Calu3 (cell line): ENCODE measurements around the gene ARHGEF7. TPM values are rescaled to one million over a fixed set of nuclear protein-coding genes. Genes with fewer than 3 reads are reported as not detected.

Experiments
- BruUV-seq: library from RNA; stranded (reverse); fragments of 400-500 nt; replicated peaks from 2 replicates; lab custom pipeline; 2021; lab: Mats Ljungman, UMichigan
- CTCF ChIA-PET: fragments of 300-600 bp; sonication (Branson Sonifier 250); formaldehyde crosslinking; loops from one replicate; lab custom pipeline; 2022; ENCODE audit warnings: antibody characterized with exemption; lab: Charles Lee
- DNase-seq: peaks from one replicate; pipeline ENCODE4 v3.0.0; 2022
- H3K27ac Mint-ChIP-seq: one replicate; pipeline ENCODE4 v1.8.0; 2022; ENCODE audit warnings: mixed read lengths; ENCODE audit not compliant: unreplicated experiment
- H3K27me3 Mint-ChIP-seq: one replicate; pipeline ENCODE4 v1.8.0; 2022; ENCODE audit warnings: mixed read lengths; ENCODE audit not compliant: unreplicated experiment
- H3K36me3 Mint-ChIP-seq: one replicate; pipeline ENCODE4 v1.8.0; 2022; ENCODE audit warnings: mild to moderate bottlenecking, moderate library complexity, mixed read lengths; ENCODE audit not compliant: insufficient read depth, unreplicated experiment
- H3K4me1 Mint-ChIP-seq: one replicate; pipeline ENCODE4 v1.8.0; 2022; ENCODE audit warnings: mild to moderate bottlenecking, low read depth, mixed read lengths; ENCODE audit not compliant: unreplicated experiment
- H3K4me3 Mint-ChIP-seq: one replicate; pipeline ENCODE4 v1.8.0; 2022; ENCODE audit warnings: mild to moderate bottlenecking, low read depth, moderate library complexity, mixed read lengths; ENCODE audit not compliant: unreplicated experiment
- H3K9me3 Mint-ChIP-seq: one replicate; pipeline ENCODE4 v1.8.0; 2022; ENCODE audit warnings: low read depth, mixed read lengths; ENCODE audit not compliant: unreplicated experiment
- intact Hi-C: fragments of 100-400 bp; cut with micrococcal nuclease; formaldehyde crosslinking; loops from one replicate; pipeline ENCODE4 v1.10.0; 2022; ENCODE audit not compliant: unreplicated experiment
- total RNA-seq: library from RNA; stranded (reverse); gene quantifications from 2 replicates; pipeline ENCODE4 v1.2.3, GENCODE V29; 2022
- TF ChIP-seq, protein P1 (sequence below): fragments of 200-600 bp; IDR thresholded peaks from one replicate; pipeline ENCODE4 v1.8.0; 2022; ENCODE audit warnings: antibody characterized with exemption; ENCODE audit not compliant: unreplicated experiment

The ARHGEF7 gene
- total RNA-seq, 1 experiment from 2014 or later, result 17.7 TPM

DNA sequence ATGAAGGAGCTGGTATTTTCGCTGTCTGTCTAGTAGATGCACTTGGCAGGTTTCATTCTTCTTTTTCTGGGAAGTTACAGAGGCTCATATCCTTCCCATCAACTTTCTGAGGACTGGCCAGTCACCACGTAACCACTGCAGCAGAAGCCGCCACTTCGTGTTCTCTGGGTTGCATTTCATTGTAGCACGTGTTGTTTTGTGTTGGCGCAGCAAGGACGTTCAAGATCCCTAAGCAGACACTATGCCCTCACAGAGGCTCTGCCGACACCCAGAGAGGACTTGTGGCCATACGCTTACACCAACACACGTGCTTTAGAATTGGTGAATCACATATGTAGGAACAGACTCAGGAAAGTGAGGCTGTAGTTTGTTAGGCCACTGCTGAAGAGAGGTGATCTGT, 163.1 kb downstream of the ARHGEF7 start:
- Mint-ChIP-seq H3K9me3 (no peaks in the 10 kb centered on the region), H3K27ac (no peak overlapping the region), H3K27me3 (no peaks in the 10 kb centered on the region), H3K4me1 (no peaks in the 10 kb centered on the region), H3K4me3 (no peak overlapping the region), H3K36me3 (no peaks in the 10 kb centered on the region)
- BruUV-seq, result no TSS peak
- intact Hi-C loops, result no loop called here
- CTCF ChIA-PET, result no interaction called here
- TF ChIP-seq, protein P1, sequence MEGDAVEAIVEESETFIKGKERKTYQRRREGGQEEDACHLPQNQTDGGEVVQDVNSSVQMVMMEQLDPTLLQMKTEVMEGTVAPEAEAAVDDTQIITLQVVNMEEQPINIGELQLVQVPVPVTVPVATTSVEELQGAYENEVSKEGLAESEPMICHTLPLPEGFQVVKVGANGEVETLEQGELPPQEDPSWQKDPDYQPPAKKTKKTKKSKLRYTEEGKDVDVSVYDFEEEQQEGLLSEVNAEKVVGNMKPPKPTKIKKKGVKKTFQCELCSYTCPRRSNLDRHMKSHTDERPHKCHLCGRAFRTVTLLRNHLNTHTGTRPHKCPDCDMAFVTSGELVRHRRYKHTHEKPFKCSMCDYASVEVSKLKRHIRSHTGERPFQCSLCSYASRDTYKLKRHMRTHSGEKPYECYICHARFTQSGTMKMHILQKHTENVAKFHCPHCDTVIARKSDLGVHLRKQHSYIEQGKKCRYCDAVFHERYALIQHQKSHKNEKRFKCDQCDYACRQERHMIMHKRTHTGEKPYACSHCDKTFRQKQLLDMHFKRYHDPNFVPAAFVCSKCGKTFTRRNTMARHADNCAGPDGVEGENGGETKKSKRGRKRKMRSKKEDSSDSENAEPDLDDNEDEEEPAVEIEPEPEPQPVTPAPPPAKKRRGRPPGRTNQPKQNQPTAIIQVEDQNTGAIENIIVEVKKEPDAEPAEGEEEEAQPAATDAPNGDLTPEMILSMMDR, result no peak
- no peak for DNase-seq

DNA sequence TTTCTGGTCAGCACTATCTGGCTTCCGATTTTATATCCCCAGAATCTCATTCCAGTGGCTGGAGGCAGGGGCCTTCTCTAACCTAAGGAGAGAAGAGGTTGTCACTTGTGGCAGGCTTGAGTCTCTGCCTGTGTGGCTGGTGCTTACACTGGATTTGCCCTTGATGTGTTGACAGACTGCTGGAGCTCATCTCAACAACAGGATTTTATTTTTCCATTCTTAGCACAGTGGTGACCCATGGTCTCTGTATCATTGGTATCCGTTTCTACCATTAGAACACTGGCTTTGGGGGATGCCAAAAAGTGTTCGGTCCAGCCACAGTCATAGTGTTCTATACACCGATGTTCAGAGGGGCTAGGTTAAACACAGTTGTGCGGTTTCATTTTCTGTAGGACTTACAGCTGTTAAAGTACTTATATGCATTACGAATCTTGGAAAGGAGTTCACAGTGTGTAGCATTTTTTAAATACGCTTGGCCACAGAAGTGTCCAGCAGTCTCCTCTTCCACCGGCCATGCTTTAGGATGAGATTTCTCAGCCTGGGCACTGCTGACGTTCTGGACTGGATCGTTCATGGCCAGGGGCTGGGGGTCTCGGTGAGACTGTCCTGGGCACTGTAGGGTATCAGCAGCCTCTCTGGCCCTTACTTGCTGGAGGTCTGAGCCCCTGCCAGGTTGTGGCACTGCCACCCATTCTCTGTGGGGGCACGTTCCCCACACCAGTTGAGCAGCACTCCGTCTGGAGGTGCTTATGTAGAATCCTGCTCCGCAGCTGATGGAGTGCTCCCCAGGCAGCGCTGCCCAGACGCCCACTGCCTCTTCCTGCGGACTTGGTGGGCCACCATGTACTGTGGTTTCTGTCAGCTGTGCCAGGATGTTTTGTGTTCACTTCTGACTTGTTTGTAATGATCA, 163.9 kb downstream of the ARHGEF7 start:
- CTCF ChIA-PET, result no interaction called here
- TF ChIP-seq, protein P1, result no peak

DNA sequence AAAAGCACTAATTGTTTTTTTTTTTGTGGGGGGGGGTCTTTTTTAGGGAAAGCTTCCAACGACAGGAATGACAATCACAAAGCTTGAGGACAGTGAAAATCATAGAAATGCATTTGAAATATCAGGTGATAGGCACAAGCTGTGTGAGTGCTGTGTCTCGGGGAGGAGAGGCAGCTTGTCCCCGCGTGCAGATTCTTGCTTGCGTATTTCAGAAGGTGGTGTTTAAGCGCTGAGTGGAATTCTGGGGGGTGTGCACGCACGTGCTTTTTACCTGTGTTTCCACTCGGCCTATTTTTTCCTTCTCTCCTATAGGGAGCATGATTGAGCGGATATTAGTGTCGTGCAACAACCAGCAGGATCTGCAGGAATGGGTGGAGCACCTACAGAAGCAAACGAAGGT, 165.1 kb downstream of the ARHGEF7 start:
- BruUV-seq, result no TSS peak
- H3K27me3 Mint-ChIP-seq, result no peaks in the 10 kb centered on the region
- CTCF ChIA-PET, result no interaction called here
- H3K36me3 Mint-ChIP-seq, result no peaks in the 10 kb centered on the region
- DNase-seq, result no peak
- no peaks in the 10 kb centered on the region for H3K4me1 Mint-ChIP-seq
- no peaks in the 10 kb centered on the region for H3K9me3 Mint-ChIP-seq
- TF ChIP-seq, protein P1, result no peak
- no peak overlapping the region for H3K4me3 Mint-ChIP-seq
- intact Hi-C loops, result no loop called here
- no peak overlapping the region for H3K27ac Mint-ChIP-seq

More for the DNA sequence above, 163.9 kb downstream of the ARHGEF7 start:
- H3K36me3 Mint-ChIP-seq, result no peaks in the 10 kb centered on the region
- no peak for DNase-seq
- H3K4me1 Mint-ChIP-seq, result no peaks in the 10 kb centered on the region
- H3K27me3 Mint-ChIP-seq, result no peaks in the 10 kb centered on the region
- intact Hi-C loops, result no loop called here
- BruUV-seq, result no TSS peak
- no peak overlapping the region for H3K4me3 Mint-ChIP-seq
- no peaks in the 10 kb centered on the region for H3K9me3 Mint-ChIP-seq
- no peak overlapping the region for H3K27ac Mint-ChIP-seq

DNA sequence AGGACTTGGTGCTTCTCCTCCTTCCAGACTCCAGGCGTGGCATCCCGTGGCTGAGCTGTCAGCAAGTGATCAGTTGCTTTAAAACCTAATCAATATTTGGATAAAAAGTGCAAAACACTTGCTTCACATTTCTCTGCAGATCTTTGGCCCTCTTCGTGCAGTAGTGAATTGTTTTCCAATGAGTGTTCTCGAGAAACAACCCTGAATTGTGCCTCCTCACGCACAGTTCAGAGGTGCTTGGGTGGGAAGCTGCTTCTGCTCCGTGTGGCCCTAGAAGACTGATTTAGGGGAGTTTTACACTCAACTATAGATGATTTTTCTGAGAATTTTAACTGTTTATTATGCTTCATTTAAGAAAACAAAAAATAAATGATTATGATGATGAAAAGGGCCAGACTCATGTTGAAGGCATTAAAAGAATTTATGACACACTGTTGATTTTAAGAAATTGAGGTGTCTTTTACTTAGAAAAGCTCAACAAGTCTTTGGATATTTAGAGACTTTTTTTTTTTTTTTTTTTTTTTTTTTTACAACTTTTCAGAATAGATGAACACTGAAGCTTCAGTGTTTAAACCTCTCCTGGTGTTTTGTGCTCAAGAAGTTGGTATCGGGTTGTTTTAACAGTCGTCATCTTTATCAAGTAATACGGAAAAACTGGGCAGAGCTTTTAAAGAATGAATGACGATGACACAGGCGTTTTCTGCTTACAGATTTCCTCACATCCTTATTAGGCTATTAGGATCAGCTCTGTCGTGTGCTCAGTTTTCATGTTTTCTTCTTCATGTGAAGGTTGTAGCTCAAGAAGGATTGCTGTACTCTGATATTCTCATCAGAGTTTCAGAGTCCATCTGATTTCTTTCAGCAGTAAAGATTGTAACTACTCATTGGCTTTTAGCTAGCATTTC, 165.8 kb downstream of the ARHGEF7 start:
- Mint-ChIP-seq H3K4me1 (no peaks in the 10 kb centered on the region), H3K27ac (no peak overlapping the region), H3K9me3 (no peaks in the 10 kb centered on the region), H3K27me3 (no peaks in the 10 kb centered on the region), H3K4me3 (no peak overlapping the region), H3K36me3 (no peaks in the 10 kb centered on the region)
- DNase-seq, result no peak
- TF ChIP-seq, protein P1, result no peak
- no TSS peak for BruUV-seq
- CTCF ChIA-PET, result interaction anchor here (0.7 kb wide), 1 partner anchor 237 kb away, joined by 11 read pairs; no protein-coding TSS in a partner anchor
- intact Hi-C loops, result no loop called here
